Caco-2 (cell line): Measurements from ENCODE around the gene KCTD15. TPM values are rescaled to one million over a fixed set of nuclear protein-coding genes. Genes with fewer than 3 reads are reported as not detected.

Experiments used
- BruUV-seq: library from RNA; stranded (reverse); fragments of 400-500 nt; replicated peaks from 2 replicates; lab custom pipeline; 2021; lab: Mats Ljungman, UMichigan
- CTCF ChIA-PET: fragments of 300-600 bp; sonication (Branson Sonifier 250); formaldehyde crosslinking; loops from one replicate; lab custom pipeline; 2022; ENCODE audit warnings: antibody characterized with exemption; lab: Charles Lee
- POLR2A ChIA-PET: fragments of 300-600 bp; sonication (Branson Sonifier 250); formaldehyde crosslinking; loops from one replicate; lab custom pipeline; 2022; ENCODE audit warnings: antibody characterized with exemption; lab: Charles Lee
- DNase-seq, 2 experiments: peaks; one replicate each; pipeline versions ENCODE4 v3.0.0 to v3.0.0-alpha.2; 2020 to 2022
- H3K27me3 ChIP-seq: replicated peaks from 2 replicates; pipeline ENCODE4 v1.6.0; 2011; ENCODE audit warnings: low read length; ENCODE audit not compliant: control insufficient read depth, insufficient read depth
- H3K36me3 ChIP-seq: 2 replicates; pipeline ENCODE4 v1.5.1; 2011; ENCODE audit warnings: low read length; ENCODE audit not compliant: control insufficient read depth, insufficient read depth
- H3K4me1 ChIP-seq: fragments of 250-450 bp; sonication (Bioruptor Pico); 2 replicates; pipeline ENCODE4 v1.5.1; 2020; ENCODE audit warnings: mild to moderate bottlenecking
- H3K4me3 ChIP-seq: 2 replicates; pipeline ENCODE4 v1.5.1; 2011; ENCODE audit warnings: low read depth, mild to moderate bottlenecking, control low read depth, low read length
- H3K9me3 ChIP-seq: fragments of 250-450 bp; sonication (Bioruptor Pico); 2 replicates; pipeline ENCODE4 v1.5.1; 2020; ENCODE audit warnings: mild to moderate bottlenecking, moderate library complexity
- H3K27ac Mint-ChIP-seq: one replicate; pipeline ENCODE4 v1.8.0; 2022; ENCODE audit warnings: mixed read lengths; ENCODE audit not compliant: unreplicated experiment
- H3K27me3 Mint-ChIP-seq: one replicate; pipeline ENCODE4 v1.8.0; 2022; ENCODE audit warnings: mixed read lengths; ENCODE audit not compliant: insufficient read depth, unreplicated experiment
- H3K36me3 Mint-ChIP-seq: one replicate; pipeline ENCODE4 v1.8.0; 2022; ENCODE audit warnings: mild to moderate bottlenecking, mixed read lengths; ENCODE audit not compliant: insufficient read depth, unreplicated experiment
- H3K4me1 Mint-ChIP-seq: one replicate; pipeline ENCODE4 v1.8.0; 2022; ENCODE audit warnings: low read depth, mixed read lengths; ENCODE audit not compliant: unreplicated experiment
- H3K4me3 Mint-ChIP-seq: one replicate; pipeline ENCODE4 v1.8.0; 2022; ENCODE audit warnings: mild to moderate bottlenecking, moderate library complexity, mixed read lengths; ENCODE audit not compliant: unreplicated experiment
- H3K9me3 Mint-ChIP-seq: one replicate; pipeline ENCODE4 v1.8.0; 2022; ENCODE audit warnings: mixed read lengths; ENCODE audit not compliant: unreplicated experiment
- intact Hi-C: fragments of 100-400 bp; cut with micrococcal nuclease; formaldehyde crosslinking; loops from one replicate; pipeline ENCODE4 v1.10.0; 2022; ENCODE audit not compliant: unreplicated experiment
- total RNA-seq: library from RNA; stranded (reverse); gene quantifications from 2 replicates; pipeline ENCODE4 v1.2.3, GENCODE V29; 2022
- TF ChIP-seq, protein P1 (sequence below), 2 experiments: fragments of 200-600 bp in 1 of 2; IDR thresholded peaks; 1 replicate in 1 of 2; 2 replicates in 1 of 2; pipeline versions ENCODE4 v1.5.1 to v1.8.0; 2011 to 2022; ENCODE audit warnings: antibody characterized with exemption in 1 of 2, control low read depth in 1 of 2, inconsistent platforms in 1 of 2, low read depth in 1 of 2, low read length in 1 of 2, mild to moderate bottlenecking in 1 of 2, moderate library complexity in 1 of 2; ENCODE audit not compliant: insufficient read depth in 1 of 2, severe bottlenecking in 1 of 2, unreplicated experiment in 1 of 2

Gene KCTD15
- total RNA-seq, 1 experiment from 2014 or later, result 34.6 TPM

DNA sequence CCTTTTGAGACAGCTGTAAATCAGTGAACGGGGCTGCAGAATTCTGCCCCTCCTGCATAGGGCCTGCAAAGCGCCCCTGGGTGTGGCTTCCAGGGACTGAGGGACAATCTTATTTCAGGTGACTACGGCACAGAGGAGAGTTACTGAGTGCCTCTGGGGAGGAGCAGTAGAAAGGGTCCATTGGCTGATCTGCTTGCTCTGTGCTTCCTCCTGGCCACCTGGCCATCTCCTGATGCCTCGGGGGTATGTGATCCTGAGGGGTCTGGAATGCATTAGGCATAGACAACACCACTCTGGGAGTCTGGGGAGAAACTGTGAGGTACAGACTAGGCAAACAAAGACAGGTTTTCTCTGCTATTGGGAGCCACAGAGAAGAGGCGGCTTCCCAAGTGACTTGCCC, 2.8 kb downstream of the KCTD15 start:
- Histone ChIP-seq H3K36me3 (no peaks in the 10 kb centered on the region), H3K4me1 (peaks cover 6% of the 10 kb centered on the region), H3K4me3 (no peak overlapping the region), H3K9me3 (no peaks in the 10 kb centered on the region), H3K27me3 (no peaks in the 10 kb centered on the region)
- ChIA-PET CTCF (no interaction called here), POLR2A (no interaction called here)
- Mint-ChIP-seq H3K9me3 (no peaks in the 10 kb centered on the region), H3K36me3 (no peaks in the 10 kb centered on the region), H3K27ac (no peak overlapping the region), H3K4me1 (no peaks in the 10 kb centered on the region), H3K27me3 (no peaks in the 10 kb centered on the region), H3K4me3 (no peak overlapping the region)
- intact Hi-C loops, result no loop called here
- BruUV-seq, result no TSS peak
- TF ChIP-seq, protein P1, sequence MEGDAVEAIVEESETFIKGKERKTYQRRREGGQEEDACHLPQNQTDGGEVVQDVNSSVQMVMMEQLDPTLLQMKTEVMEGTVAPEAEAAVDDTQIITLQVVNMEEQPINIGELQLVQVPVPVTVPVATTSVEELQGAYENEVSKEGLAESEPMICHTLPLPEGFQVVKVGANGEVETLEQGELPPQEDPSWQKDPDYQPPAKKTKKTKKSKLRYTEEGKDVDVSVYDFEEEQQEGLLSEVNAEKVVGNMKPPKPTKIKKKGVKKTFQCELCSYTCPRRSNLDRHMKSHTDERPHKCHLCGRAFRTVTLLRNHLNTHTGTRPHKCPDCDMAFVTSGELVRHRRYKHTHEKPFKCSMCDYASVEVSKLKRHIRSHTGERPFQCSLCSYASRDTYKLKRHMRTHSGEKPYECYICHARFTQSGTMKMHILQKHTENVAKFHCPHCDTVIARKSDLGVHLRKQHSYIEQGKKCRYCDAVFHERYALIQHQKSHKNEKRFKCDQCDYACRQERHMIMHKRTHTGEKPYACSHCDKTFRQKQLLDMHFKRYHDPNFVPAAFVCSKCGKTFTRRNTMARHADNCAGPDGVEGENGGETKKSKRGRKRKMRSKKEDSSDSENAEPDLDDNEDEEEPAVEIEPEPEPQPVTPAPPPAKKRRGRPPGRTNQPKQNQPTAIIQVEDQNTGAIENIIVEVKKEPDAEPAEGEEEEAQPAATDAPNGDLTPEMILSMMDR (IDR thresholded peaks at IDR 0.05; ENCODE audit: insufficient read depth in 1 of 2, low read depth in 1 of 2, low read length in 1 of 2, severe bottlenecking in 1 of 2, unreplicated experiment in 1 of 2), result no peak
- DNase-seq, result no peak

DNA sequence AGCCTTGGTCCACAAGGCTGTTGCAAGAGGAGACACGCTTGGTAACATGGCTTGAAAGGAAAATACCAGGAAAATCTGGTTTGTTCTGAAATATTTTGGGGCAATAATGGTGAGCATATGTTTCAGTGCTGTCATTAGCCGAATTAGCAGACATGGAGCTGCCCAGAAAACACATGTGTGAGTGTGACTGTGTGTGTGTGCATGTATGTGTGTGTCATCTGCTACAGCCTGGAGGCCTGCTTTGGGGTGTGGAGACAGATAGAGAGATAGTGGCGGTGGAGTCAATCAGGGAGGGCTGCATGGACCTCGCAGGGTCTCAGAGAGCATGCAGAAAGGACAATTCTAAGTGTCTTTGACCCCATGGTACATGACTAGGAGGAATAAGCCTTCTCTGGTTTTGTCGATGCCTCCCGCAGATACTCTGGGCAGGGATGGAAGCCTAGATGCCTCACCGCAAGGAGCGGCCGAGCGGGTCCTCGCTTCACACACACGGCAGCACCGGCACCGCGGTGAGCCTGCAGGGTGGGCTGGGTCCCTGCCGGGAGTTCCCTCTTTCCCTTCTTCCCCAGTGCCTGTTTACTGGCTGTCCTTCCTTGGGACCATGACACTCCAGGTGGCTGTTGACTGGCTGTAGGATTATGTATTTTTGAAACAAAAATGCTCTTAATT, 3.5 kb downstream of the KCTD15 start:
- BruUV-seq, result no TSS peak
- no peaks in the 10 kb centered on the region for H3K4me1 ChIP-seq
- H3K4me1 Mint-ChIP-seq, result no peaks in the 10 kb centered on the region
- no peaks in the 10 kb centered on the region for H3K36me3 Mint-ChIP-seq
- intact Hi-C loops, result no loop called here
- H3K9me3 Mint-ChIP-seq, result no peaks in the 10 kb centered on the region
- no peak overlapping the region for H3K4me3 ChIP-seq
- TF ChIP-seq, protein P1 (IDR thresholded peaks at IDR 0.05; ENCODE audit: insufficient read depth in 1 of 2, low read depth in 1 of 2, low read length in 1 of 2, severe bottlenecking in 1 of 2, unreplicated experiment in 1 of 2), result no peak
- H3K9me3 ChIP-seq, result no peaks in the 10 kb centered on the region
- no peaks in the 10 kb centered on the region for H3K27me3 ChIP-seq
- no peak overlapping the region for H3K4me3 Mint-ChIP-seq
- no peaks in the 10 kb centered on the region for H3K36me3 ChIP-seq
- ChIA-PET CTCF (no interaction called here), POLR2A (no interaction called here)
- H3K27ac Mint-ChIP-seq, result no peak overlapping the region
- no peaks in the 10 kb centered on the region for H3K27me3 Mint-ChIP-seq
- no peak for DNase-seq

DNA sequence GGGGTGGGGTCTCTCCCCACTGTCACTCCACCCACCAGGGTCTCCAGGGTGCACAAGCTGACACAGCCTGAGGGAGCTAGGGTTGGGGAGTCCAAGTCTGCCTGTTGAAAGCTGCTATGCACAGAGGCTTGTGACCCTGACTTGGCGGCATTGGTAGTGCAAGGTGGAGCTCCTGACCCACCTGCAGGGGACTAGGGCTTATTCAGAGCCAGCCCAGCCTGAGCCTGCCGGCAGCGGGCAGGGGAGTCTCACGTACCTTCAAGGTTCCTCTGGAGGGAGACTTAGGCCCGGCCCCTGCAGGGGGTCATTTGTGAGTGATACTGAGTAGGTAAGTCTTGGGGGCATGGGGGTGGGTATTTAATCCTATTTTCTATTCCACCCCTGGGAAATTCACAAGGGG, 4.7 kb downstream of the KCTD15 start:
- H3K4me1 ChIP-seq, result no peaks in the 10 kb centered on the region
- H3K4me1 Mint-ChIP-seq, result no peaks in the 10 kb centered on the region
- BruUV-seq, result no TSS peak
- TF ChIP-seq, protein P1 (IDR thresholded peaks at IDR 0.05; ENCODE audit: insufficient read depth in 1 of 2, low read depth in 1 of 2, low read length in 1 of 2, severe bottlenecking in 1 of 2, unreplicated experiment in 1 of 2), result no peak
- H3K27me3 Mint-ChIP-seq, result no peaks in the 10 kb centered on the region
- CTCF ChIA-PET, result interaction anchor here (1.0 kb wide), 1 partner anchor 23 kb away, joined by 3 read pairs; no protein-coding TSS in a partner anchor
- intact Hi-C loops, result no loop called here
- no peaks in the 10 kb centered on the region for H3K27me3 ChIP-seq
- no peak overlapping the region for H3K4me3 Mint-ChIP-seq
- H3K4me3 ChIP-seq, result no peak overlapping the region
- no peaks in the 10 kb centered on the region for H3K9me3 Mint-ChIP-seq
- no peaks in the 10 kb centered on the region for H3K9me3 ChIP-seq
- POLR2A ChIA-PET, result interaction anchor here (0.5 kb wide), 1 partner anchor 429 kb away, joined by 4 read pairs; no protein-coding TSS in a partner anchor
- no peaks in the 10 kb centered on the region for H3K36me3 ChIP-seq
- H3K27ac Mint-ChIP-seq, result no peak overlapping the region
- no peak for DNase-seq
- no peaks in the 10 kb centered on the region for H3K36me3 Mint-ChIP-seq
